Measurements from ENCODE around the gene AP1B1.

DNA sequence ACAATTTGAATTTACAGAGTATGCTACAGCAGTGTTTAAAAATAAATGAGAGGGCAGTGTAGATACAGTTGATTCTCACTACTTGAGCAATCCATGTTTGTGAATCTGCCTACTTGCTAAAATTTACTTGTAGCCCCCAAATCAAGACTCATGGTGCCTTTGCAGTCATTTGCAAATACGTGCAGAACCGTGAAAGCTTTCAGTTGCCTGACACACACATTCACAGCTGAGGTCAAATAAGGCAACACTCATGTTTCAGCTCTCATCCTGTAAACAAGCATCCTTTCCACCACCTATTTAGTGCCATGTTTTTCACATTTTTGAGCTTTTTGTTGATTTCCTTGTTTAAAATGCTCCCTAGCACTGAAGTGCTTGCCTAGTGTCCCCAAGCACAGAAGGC, 40.3 kb downstream of the AP1B1 start:
- TF ChIP-seq, protein P1, sequence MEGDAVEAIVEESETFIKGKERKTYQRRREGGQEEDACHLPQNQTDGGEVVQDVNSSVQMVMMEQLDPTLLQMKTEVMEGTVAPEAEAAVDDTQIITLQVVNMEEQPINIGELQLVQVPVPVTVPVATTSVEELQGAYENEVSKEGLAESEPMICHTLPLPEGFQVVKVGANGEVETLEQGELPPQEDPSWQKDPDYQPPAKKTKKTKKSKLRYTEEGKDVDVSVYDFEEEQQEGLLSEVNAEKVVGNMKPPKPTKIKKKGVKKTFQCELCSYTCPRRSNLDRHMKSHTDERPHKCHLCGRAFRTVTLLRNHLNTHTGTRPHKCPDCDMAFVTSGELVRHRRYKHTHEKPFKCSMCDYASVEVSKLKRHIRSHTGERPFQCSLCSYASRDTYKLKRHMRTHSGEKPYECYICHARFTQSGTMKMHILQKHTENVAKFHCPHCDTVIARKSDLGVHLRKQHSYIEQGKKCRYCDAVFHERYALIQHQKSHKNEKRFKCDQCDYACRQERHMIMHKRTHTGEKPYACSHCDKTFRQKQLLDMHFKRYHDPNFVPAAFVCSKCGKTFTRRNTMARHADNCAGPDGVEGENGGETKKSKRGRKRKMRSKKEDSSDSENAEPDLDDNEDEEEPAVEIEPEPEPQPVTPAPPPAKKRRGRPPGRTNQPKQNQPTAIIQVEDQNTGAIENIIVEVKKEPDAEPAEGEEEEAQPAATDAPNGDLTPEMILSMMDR (IDR thresholded peaks at IDR 0.05; ENCODE audit: poor library complexity): no peak
- TF ChIP-seq EZH2 (IDR thresholded peaks at IDR 0.05; ENCODE audit: borderline replicate concordance): no peak
- no peak for TF ChIP-seq EZH2phosphoT487 (IDR thresholded peaks at IDR 0.05; ENCODE audit: low read depth, severe bottlenecking, unreplicated experiment)
